WTC11 (cell line): ENCODE results near the gene NCF4. TPM values are rescaled to one million over a fixed set of nuclear protein-coding genes. Genes with fewer than 3 reads are reported as not detected.

Experiments used
- ATAC-seq: fragments of 200-7000 bp; cut with Tn5 transposase; 2 replicates; pipeline ENCODE4 v1.10.0; 2021; ENCODE audit warnings: mild to moderate bottlenecking, moderate library complexity
- CTCF ChIA-PET: fragments of 300-600 bp; sonication (Branson Sonifier 250); formaldehyde crosslinking; loops from one replicate; lab custom pipeline; 2021; ENCODE audit warnings: antibody characterized with exemption; lab: Charles Lee
- POLR2A ChIA-PET: fragments of 350-600 bp; sonication (Branson Sonifier 250); formaldehyde crosslinking; loops from one replicate; lab custom pipeline; 2021; ENCODE audit warnings: antibody characterized with exemption; lab: Charles Lee
- DNase-seq: peaks from one replicate; pipeline ENCODE4 v3.0.0; 2021; ENCODE audit warnings: low spot score
- H3K27ac Mint-ChIP-seq: 2 replicates; pipeline ENCODE4 v1.8.0; 2021; ENCODE audit warnings: mixed read lengths
- H3K27me3 Mint-ChIP-seq: 2 replicates; pipeline ENCODE4 v1.8.0; 2021; ENCODE audit warnings: low read depth, mild to moderate bottlenecking, moderate library complexity, mixed read lengths
- H3K36me3 Mint-ChIP-seq: 2 replicates; pipeline ENCODE4 v1.8.0; 2021; ENCODE audit warnings: mixed read lengths
- H3K4me1 Mint-ChIP-seq: 2 replicates; pipeline ENCODE4 v1.8.0; 2022; ENCODE audit warnings: mixed read lengths
- H3K4me3 Mint-ChIP-seq: 2 replicates; pipeline ENCODE4 v1.8.0; 2021; ENCODE audit warnings: mild to moderate bottlenecking, moderate library complexity, mixed read lengths
- H3K9me3 Mint-ChIP-seq: 2 replicates; pipeline ENCODE4 v1.8.0; 2021; ENCODE audit warnings: mixed read lengths
- ATF1 ChIP-seq: sonication (generic); formaldehyde crosslinking; IDR thresholded peaks from 2 replicates; pipeline ENCODE4 v1.8.1; 2023; ENCODE audit warnings: mild to moderate bottlenecking, moderate library complexity, missing genetic modification reagents
- ATF3 ChIP-seq: sonication (generic); formaldehyde crosslinking; conservative IDR thresholded peaks from 2 replicates; pipeline ENCODE4 v1.8.1; 2022; ENCODE audit warnings: mild to moderate bottlenecking, missing genetic modification reagents
- CREB1 ChIP-seq: sonication (generic); formaldehyde crosslinking; IDR thresholded peaks from 2 replicates; pipeline ENCODE4 v1.8.0; 2023; ENCODE audit warnings: mild to moderate bottlenecking, missing genetic modification reagents
- CREM ChIP-seq: sonication (generic); formaldehyde crosslinking; IDR thresholded peaks from 2 replicates; pipeline ENCODE4 v1.8.1; 2022; ENCODE audit warnings: mild to moderate bottlenecking, missing genetic modification reagents, moderate library complexity
- FOXP4 ChIP-seq: sonication (generic); formaldehyde crosslinking; IDR thresholded peaks from 2 replicates; pipeline ENCODE4 v1.8.0; 2022; ENCODE audit warnings: mild to moderate bottlenecking, missing genetic modification reagents
- NR1H2 ChIP-seq: sonication (generic); formaldehyde crosslinking; IDR thresholded peaks from 2 replicates; pipeline ENCODE4 v1.9.0; 2021; ENCODE audit warnings: mild to moderate bottlenecking, moderate library complexity, missing genetic modification reagents
- PRDM15 ChIP-seq: sonication (generic); formaldehyde crosslinking; IDR thresholded peaks from 2 replicates; pipeline ENCODE4 v1.8.0; 2022; ENCODE audit warnings: missing genetic modification reagents
- SMAD3 ChIP-seq: sonication (generic); formaldehyde crosslinking; IDR thresholded peaks from 2 replicates; pipeline ENCODE4 v1.8.0; 2022; ENCODE audit warnings: missing genetic modification reagents, mild to moderate bottlenecking, borderline replicate concordance
- SP1 ChIP-seq: sonication (generic); formaldehyde crosslinking; conservative IDR thresholded peaks from 2 replicates; pipeline ENCODE4 v1.8.1; 2022; ENCODE audit warnings: missing genetic modification reagents
- TCF7 ChIP-seq: sonication (generic); formaldehyde crosslinking; IDR thresholded peaks from 2 replicates; pipeline ENCODE4 v1.8.0; 2022; ENCODE audit warnings: mild to moderate bottlenecking, low read depth, missing genetic modification reagents, moderate library complexity
- TEAD4 ChIP-seq: sonication (generic); formaldehyde crosslinking; IDR thresholded peaks from 2 replicates; pipeline ENCODE4 v1.8.0; 2022; ENCODE audit warnings: mild to moderate bottlenecking, missing genetic modification reagents
- ZNF138 ChIP-seq: sonication (generic); formaldehyde crosslinking; conservative IDR thresholded peaks from 2 replicates; pipeline ENCODE4 v1.8.1; 2022; ENCODE audit warnings: mild to moderate bottlenecking, moderate library complexity, missing genetic modification reagents
- ZNF671 ChIP-seq: fragments of 250-450 bp; sonication (Bioruptor Pico); IDR thresholded peaks from 2 replicates; pipeline ENCODE4 v1.8.0; 2021; ENCODE audit warnings: mild to moderate bottlenecking
- total RNA-seq: library from RNA; stranded (reverse); gene quantifications from 3 replicates; pipeline ENCODE4 v1.2.3, GENCODE V29; 2021
- TF ChIP-seq, protein P1 (sequence below): sonication (generic); formaldehyde crosslinking; IDR thresholded peaks from 2 replicates; pipeline ENCODE4 v1.8.1; 2022; ENCODE audit warnings: low read depth, missing genetic modification reagents, borderline replicate concordance
- TF ChIP-seq, protein P2 (sequence below): sonication (generic); formaldehyde crosslinking; IDR thresholded peaks from 2 replicates; pipeline ENCODE4 v1.8.1; 2023; ENCODE audit warnings: mild to moderate bottlenecking, missing genetic modification reagents, moderate library complexity
- TF ChIP-seq, protein P3 (sequence below): sonication (generic); formaldehyde crosslinking; IDR thresholded peaks from 2 replicates; pipeline ENCODE4 v1.8.1; 2022; ENCODE audit warnings: mild to moderate bottlenecking, moderate library complexity, missing genetic modification reagents
- TF ChIP-seq, protein P4 (sequence below): sonication (generic); formaldehyde crosslinking; IDR thresholded peaks from 2 replicates; pipeline ENCODE4 v1.8.1; 2023; ENCODE audit warnings: mild to moderate bottlenecking, missing genetic modification reagents, borderline replicate concordance

The NCF4 gene
- total RNA-seq, 1 experiment from 2014 or later, result not detected

- DNase-seq, result no peak
- no peak for ATAC-seq
- TF ChIP-seq SMAD3 (CRISPR knock-in tag), result no peak
- TF ChIP-seq CREB1 (CRISPR knock-in tag), result no peak
- TF ChIP-seq PRDM15 (CRISPR knock-in tag), result no peak
- no peak for TF ChIP-seq SP1 (CRISPR knock-in tag)
- no peak for TF ChIP-seq ZNF138 (CRISPR knock-in tag)
- TF ChIP-seq, protein P1, sequence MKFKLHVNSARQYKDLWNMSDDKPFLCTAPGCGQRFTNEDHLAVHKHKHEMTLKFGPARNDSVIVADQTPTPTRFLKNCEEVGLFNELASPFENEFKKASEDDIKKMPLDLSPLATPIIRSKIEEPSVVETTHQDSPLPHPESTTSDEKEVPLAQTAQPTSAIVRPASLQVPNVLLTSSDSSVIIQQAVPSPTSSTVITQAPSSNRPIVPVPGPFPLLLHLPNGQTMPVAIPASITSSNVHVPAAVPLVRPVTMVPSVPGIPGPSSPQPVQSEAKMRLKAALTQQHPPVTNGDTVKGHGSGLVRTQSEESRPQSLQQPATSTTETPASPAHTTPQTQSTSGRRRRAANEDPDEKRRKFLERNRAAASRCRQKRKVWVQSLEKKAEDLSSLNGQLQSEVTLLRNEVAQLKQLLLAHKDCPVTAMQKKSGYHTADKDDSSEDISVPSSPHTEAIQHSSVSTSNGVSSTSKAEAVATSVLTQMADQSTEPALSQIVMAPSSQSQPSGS (CRISPR knock-in tag), result no peak
- no peak for TF ChIP-seq ZNF671
- H3K4me3 Mint-ChIP-seq, result no peak overlapping the region
- H3K9me3 Mint-ChIP-seq, result no peaks in the 10 kb centered on the region
- no peaks in the 10 kb centered on the region for H3K36me3 Mint-ChIP-seq
- peaks cover 14% of the 10 kb centered on the region for H3K27me3 Mint-ChIP-seq
- H3K27ac Mint-ChIP-seq, result no peak overlapping the region
- peaks cover 3% of the 10 kb centered on the region for H3K4me1 Mint-ChIP-seq
- ChIA-PET POLR2A (no interaction called here), CTCF (interaction anchor here (1.9 kb wide), 1 partner anchor 113 kb away, joined by 8 read pairs; no protein-coding TSS in a partner anchor)
These were observed 3.2 kb downstream of the NCF4 start for GRCh38 chr22:36863979-36864378.

GRCh38 chr22:36864454-36865215 lies 3.8 kb downstream of the NCF4 start:
- Mint-ChIP-seq H3K36me3 (no peaks in the 10 kb centered on the region), H3K4me3 (no peak overlapping the region), H3K27me3 (peaks cover 12% of the 10 kb centered on the region; the same call in 1 of the 2 replicates), H3K9me3 (no peaks in the 10 kb centered on the region), H3K27ac (no peak overlapping the region), H3K4me1 (peaks cover 3% of the 10 kb centered on the region)
- CTCF ChIA-PET, result interaction anchor here (0.8 to 2.3 kb wide), 4 partner anchors 8 to 182 kb away, joined by 3 to 17 read pairs (median 7); no protein-coding TSS in a partner anchor
- TF ChIP-seq CREM (CRISPR knock-in tag), result no peak
- no peak for TF ChIP-seq ATF3 (CRISPR knock-in tag)
- TF ChIP-seq ATF1, result no peak
- no peak for TF ChIP-seq TCF7 (CRISPR knock-in tag)
- no peak for TF ChIP-seq TEAD4 (CRISPR knock-in tag)
- TF ChIP-seq, protein P2, sequence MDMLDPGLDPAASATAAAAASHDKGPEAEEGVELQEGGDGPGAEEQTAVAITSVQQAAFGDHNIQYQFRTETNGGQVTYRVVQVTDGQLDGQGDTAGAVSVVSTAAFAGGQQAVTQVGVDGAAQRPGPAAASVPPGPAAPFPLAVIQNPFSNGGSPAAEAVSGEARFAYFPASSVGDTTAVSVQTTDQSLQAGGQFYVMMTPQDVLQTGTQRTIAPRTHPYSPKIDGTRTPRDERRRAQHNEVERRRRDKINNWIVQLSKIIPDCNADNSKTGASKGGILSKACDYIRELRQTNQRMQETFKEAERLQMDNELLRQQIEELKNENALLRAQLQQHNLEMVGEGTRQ (CRISPR knock-in tag), result no peak
- no peak for TF ChIP-seq NR1H2 (CRISPR knock-in tag)
- TF ChIP-seq FOXP4, result no peak
- TF ChIP-seq, protein P3, sequence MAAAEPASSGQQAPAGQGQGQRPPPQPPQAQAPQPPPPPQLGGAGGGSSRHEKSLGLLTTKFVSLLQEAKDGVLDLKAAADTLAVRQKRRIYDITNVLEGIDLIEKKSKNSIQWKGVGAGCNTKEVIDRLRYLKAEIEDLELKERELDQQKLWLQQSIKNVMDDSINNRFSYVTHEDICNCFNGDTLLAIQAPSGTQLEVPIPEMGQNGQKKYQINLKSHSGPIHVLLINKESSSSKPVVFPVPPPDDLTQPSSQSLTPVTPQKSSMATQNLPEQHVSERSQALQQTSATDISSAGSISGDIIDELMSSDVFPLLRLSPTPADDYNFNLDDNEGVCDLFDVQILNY (CRISPR knock-in tag), result no peak
- TF ChIP-seq, protein P4, sequence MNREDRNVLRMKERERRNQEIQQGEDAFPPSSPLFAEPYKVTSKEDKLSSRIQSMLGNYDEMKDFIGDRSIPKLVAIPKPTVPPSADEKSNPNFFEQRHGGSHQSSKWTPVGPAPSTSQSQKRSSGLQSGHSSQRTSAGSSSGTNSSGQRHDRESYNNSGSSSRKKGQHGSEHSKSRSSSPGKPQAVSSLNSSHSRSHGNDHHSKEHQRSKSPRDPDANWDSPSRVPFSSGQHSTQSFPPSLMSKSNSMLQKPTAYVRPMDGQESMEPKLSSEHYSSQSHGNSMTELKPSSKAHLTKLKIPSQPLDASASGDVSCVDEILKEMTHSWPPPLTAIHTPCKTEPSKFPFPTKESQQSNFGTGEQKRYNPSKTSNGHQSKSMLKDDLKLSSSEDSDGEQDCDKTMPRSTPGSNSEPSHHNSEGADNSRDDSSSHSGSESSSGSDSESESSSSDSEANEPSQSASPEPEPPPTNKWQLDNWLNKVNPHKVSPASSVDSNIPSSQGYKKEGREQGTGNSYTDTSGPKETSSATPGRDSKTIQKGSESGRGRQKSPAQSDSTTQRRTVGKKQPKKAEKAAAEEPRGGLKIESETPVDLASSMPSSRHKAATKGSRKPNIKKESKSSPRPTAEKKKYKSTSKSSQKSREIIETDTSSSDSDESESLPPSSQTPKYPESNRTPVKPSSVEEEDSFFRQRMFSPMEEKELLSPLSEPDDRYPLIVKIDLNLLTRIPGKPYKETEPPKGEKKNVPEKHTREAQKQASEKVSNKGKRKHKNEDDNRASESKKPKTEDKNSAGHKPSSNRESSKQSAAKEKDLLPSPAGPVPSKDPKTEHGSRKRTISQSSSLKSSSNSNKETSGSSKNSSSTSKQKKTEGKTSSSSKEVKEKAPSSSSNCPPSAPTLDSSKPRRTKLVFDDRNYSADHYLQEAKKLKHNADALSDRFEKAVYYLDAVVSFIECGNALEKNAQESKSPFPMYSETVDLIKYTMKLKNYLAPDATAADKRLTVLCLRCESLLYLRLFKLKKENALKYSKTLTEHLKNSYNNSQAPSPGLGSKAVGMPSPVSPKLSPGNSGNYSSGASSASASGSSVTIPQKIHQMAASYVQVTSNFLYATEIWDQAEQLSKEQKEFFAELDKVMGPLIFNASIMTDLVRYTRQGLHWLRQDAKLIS (CRISPR knock-in tag), result no peak
- POLR2A ChIA-PET, result no interaction called here
- ATAC-seq (no peak), DNase-seq (no peak)
